CD8-positive, alpha-beta memory T cell (primary cell): Measurements from ENCODE around the gene PAOX. TPM values are rescaled to one million over a fixed set of nuclear protein-coding genes. Genes with fewer than 3 reads are reported as not detected.
"Not testable (repeated sequence)": the region's sequence is repeated elsewhere in the genome, so short reads cannot be mapped to it uniquely, and the experiment has no call there.

Source experiments
- CTCF ChIA-PET: fragments of 350-600 bp; sonication (Branson Sonifier 250); formaldehyde crosslinking; loops from one replicate; lab custom pipeline; 2021; ENCODE audit warnings: antibody characterized with exemption; lab: Charles Lee
- POLR2A ChIA-PET: fragments of 350-600 bp; sonication (Branson Sonifier 250); formaldehyde crosslinking; loops from one replicate; lab custom pipeline; 2021; ENCODE audit warnings: antibody characterized with exemption; lab: Charles Lee
- DNase-seq, 5 donors: peaks; one replicate each; pipeline versions ENCODE4 v3.0.0 to v3.0.0-alpha.2; 2020 to 2022; ENCODE audit warnings: mixed read lengths in 1 of 5
- H3K27ac ChIP-seq: one replicate; pipeline ENCODE4 v1.7.0; 2013; ENCODE audit warnings: low read depth, mild to moderate bottlenecking, low read length, moderate library complexity
- H3K27me3 ChIP-seq: 2 replicates; pipeline ENCODE4 v1.7.0; 2013; ENCODE audit warnings: low read length, mild to moderate bottlenecking; ENCODE audit not compliant: insufficient read depth, poor library complexity, severe bottlenecking
- H3K36me3 ChIP-seq: 2 replicates; pipeline ENCODE4 v1.7.0; 2013; ENCODE audit warnings: mild to moderate bottlenecking, low read length, moderate library complexity; ENCODE audit not compliant: insufficient read depth
- H3K4me1 ChIP-seq: 2 replicates; pipeline ENCODE4 v1.7.0; 2013; ENCODE audit warnings: mild to moderate bottlenecking, low read length, moderate library complexity; ENCODE audit not compliant: insufficient read depth
- H3K4me3 ChIP-seq: 2 replicates; pipeline ENCODE4 v1.7.0; 2013; ENCODE audit warnings: mild to moderate bottlenecking, low read length
- H3K9me3 ChIP-seq: 2 replicates; pipeline ENCODE4 v1.7.0; 2013; ENCODE audit warnings: mild to moderate bottlenecking, low read length
- H3K27ac Mint-ChIP-seq, 8 donors: one replicate each; pipeline ENCODE4 v1.8.0; 2020 to 2021; ENCODE audit warnings: mixed read lengths in 8 of 8, mild to moderate bottlenecking in 6 of 8, inconsistent platforms in 3 of 8, moderate library complexity in 3 of 8
- H3K27me3 Mint-ChIP-seq, 2 donors: one replicate each; pipeline ENCODE4 v1.8.0; 2020 to 2021; ENCODE audit warnings: mixed read lengths in 2 of 2, mild to moderate bottlenecking in 1 of 2, moderate library complexity in 1 of 2
- H3K36me3 Mint-ChIP-seq, 3 donors: one replicate each; pipeline ENCODE4 v1.8.0; 2020 to 2021; ENCODE audit warnings: mixed read lengths in 3 of 3, inconsistent platforms in 1 of 3, mild to moderate bottlenecking in 1 of 3
- H3K4me1 Mint-ChIP-seq, 3 donors: one replicate each; pipeline ENCODE4 v1.8.0; 2020 to 2021; ENCODE audit warnings: mixed read lengths in 3 of 3, inconsistent platforms in 1 of 3, mild to moderate bottlenecking in 1 of 3
- H3K4me3 Mint-ChIP-seq, 7 donors: one replicate each; pipeline ENCODE4 v1.8.0; 2020 to 2021; ENCODE audit warnings: mixed read lengths in 7 of 7, mild to moderate bottlenecking in 6 of 7, moderate library complexity in 4 of 7, inconsistent platforms in 2 of 7
- H3K9me3 Mint-ChIP-seq, 5 donors: one replicate each; pipeline ENCODE4 v1.8.0; 2020 to 2022; ENCODE audit warnings: mixed read lengths in 5 of 5, mild to moderate bottlenecking in 3 of 5, moderate library complexity in 2 of 5, inconsistent platforms in 1 of 5
- polyA plus RNA-seq: library from polyadenylated mRNA; unstranded; fragments of 300-500 nt; fragmentation: Illumina TruSeq; gene quantifications from one replicate; pipeline ENCODE4 v1.2.3, GENCODE V29; 2021
- total RNA-seq, 2 experiments: library from RNA; stranded (reverse); gene quantifications; one replicate each; pipeline ENCODE4 v1.2.3, GENCODE V29; 2021

PAOX gene
- total and polyA plus RNA-seq, 3 experiments from 2014 or later, result 6.4 to 16.8 (median 6.7) TPM

DNA sequence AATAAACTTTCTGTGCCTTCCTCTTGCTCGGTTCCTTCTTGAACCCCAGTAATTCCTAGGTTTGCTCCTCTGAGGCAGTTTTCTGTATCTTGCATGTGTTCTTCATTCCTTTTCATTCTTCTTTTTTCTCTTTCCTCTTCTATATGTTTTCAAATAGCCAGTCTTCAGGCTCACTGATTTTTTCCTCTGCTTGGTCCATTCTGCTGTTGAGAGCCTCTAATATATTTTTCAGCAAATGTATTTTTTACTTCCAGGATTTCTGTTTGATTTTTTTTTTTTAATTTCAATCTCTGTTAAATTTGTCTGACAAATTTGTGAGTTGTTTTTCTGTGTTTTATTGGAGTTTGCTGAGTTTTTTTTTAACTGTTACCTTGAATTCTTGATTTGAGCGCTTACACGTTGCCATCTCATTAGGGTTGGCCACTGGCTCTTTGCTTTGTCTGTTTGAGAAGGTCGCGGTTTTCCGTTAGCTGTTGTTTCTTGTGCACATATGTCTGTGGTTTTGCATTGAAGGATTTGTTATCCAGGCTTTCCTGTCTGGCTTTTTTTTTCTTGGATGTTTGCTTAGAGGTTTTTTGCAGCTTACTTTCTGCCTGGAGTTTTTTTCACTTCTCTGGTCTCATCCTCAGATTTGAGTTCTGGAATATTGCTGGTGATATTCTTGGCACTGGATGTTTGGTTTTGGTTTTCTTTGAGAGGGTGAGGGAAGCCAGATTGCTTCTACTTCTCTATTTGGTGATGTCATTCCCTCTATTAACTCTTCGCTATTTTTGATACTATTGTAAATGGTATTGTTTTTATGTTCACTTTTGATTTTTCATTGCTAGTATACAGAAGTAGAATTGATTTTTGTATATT lies 32.7 kb downstream of the PAOX start:
- peak overlapping the region in 1 of 7 donors; percentile 37 for H3K4me3 Mint-ChIP-seq
- peaks cover 17 to 27% (median 22%) of the 10 kb centered on the region in 5 donors for H3K9me3 Mint-ChIP-seq
- Histone ChIP-seq H3K27me3 (no peaks in the 10 kb centered on the region), H3K27ac (no peak overlapping the region), H3K9me3 (no peaks in the 10 kb centered on the region), H3K4me1 (no peaks in the 10 kb centered on the region), H3K4me3 (no peak overlapping the region), H3K36me3 (peaks cover 31% of the 10 kb centered on the region)
- peaks cover 28 to 34% (median 34%) of the 10 kb centered on the region in 3 donors for H3K4me1 Mint-ChIP-seq
- CTCF ChIA-PET, result interaction anchor here (1.0 kb wide), 1 partner anchor 26 kb away, joined by 3 read pairs; no protein-coding TSS in a partner anchor
- no peak for DNase-seq
- H3K36me3 Mint-ChIP-seq, result peaks cover 57 to 75% (median 62%) of the 10 kb centered on the region in 3 donors
- POLR2A ChIA-PET, result no interaction called here
- peak overlapping the region in 1 of 8 donors; percentile 26 for H3K27ac Mint-ChIP-seq
- no peaks in the 10 kb centered on the region for H3K27me3 Mint-ChIP-seq

DNA sequence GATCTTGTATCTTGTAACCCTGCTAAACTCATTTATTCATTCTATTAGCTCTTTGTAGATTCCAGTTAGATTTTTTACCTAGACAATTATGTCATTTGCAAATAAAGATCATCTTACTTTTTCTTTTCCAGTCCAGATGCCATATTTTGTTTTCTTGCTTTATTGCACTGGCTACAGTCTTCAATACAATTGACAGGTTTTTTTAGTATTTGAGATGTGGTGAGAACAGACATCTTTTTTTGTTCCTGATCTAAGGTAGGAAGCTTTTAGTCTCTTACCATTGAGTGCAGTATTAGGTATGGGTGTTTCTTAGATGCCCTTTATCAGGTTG lies 33.3 kb downstream of the PAOX start:
- H3K36me3 ChIP-seq, result peaks cover 31% of the 10 kb centered on the region
- ChIA-PET POLR2A (no interaction called here), CTCF (interaction anchor here (1.0 kb wide), 1 partner anchor 25 kb away, joined by 3 read pairs; no protein-coding TSS in a partner anchor)
- no peak overlapping the region for H3K4me3 Mint-ChIP-seq
- H3K27ac ChIP-seq, result no peak overlapping the region
- peaks cover 54 to 69% (median 58%) of the 10 kb centered on the region in 3 donors for H3K36me3 Mint-ChIP-seq
- peaks cover 22 to 34% (median 29%) of the 10 kb centered on the region in 3 donors for H3K4me1 Mint-ChIP-seq
- H3K27me3 Mint-ChIP-seq, result no peaks in the 10 kb centered on the region
- H3K27me3 ChIP-seq, result no peaks in the 10 kb centered on the region
- no peak overlapping the region for H3K4me3 ChIP-seq
- no peaks in the 10 kb centered on the region for H3K9me3 ChIP-seq
- peaks cover 17 to 27% (median 22%) of the 10 kb centered on the region in 5 donors for H3K9me3 Mint-ChIP-seq
- H3K4me1 ChIP-seq, result no peaks in the 10 kb centered on the region
- H3K27ac Mint-ChIP-seq, result no peak overlapping the region
- no peak for DNase-seq

DNA sequence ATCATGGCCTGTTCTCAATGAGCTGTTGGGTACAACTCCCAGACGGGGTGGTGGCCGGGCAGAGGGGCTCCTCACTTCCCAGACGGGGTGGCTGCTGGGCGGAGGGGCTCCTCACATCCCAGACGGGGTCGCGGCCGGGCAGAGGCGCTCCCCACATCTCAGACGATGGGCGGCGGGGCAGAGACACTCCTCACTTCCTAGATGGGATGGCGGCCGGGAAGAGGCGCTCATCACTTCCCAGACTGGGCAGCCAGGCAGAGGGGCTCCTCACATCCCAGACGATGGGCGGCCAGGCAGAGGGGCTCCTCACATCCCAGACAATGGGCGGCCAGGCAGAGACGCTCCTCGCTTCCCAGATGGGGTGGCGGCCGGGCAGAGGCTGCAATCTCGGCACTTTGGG lies 35.3 kb downstream of the PAOX start:
- H3K9me3 ChIP-seq, H3K27ac Mint-ChIP-seq, CTCF ChIA-PET, POLR2A ChIA-PET, H3K27me3 ChIP-seq, H3K4me3 ChIP-seq, H3K4me3 Mint-ChIP-seq, H3K27me3 Mint-ChIP-seq, H3K4me1 ChIP-seq, H3K27ac ChIP-seq: not testable (repeated sequence)
- Mint-ChIP-seq H3K9me3 (peaks cover 17 to 27% (median 22%) of the 10 kb centered on the region in 5 donors), H3K4me1 (peaks cover 6 to 16% (median 14%) of the 10 kb centered on the region in 3 donors), H3K36me3 (peaks cover 44 to 64% (median 49%) of the 10 kb centered on the region in 3 donors)
- H3K36me3 ChIP-seq, result peaks cover 31% of the 10 kb centered on the region
- DNase-seq, result peak in 1 of 5 donors; percentile 38

DNA sequence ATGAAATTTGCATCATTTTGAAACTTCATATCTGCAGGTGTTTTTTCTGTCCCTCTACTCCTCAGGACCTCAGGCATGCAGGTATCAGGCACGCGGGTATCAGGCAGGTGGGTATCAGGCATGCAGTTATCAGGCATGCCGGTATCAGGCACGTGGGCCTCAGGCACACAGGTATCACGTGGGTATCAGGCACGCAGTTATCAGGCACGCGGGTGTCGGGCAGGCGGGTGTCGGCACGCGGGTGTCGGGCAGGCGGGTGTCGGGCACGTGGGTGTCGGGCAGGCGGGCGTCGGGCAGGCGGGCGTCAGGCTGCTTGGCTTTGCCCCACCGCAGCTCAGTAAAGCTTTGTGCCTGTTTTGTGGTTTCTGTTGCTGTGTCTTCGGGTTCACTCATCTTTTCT lies 36.7 kb downstream of the PAOX start:
- Histone ChIP-seq H3K4me3 (no peak overlapping the region), H3K36me3 (peaks cover 22% of the 10 kb centered on the region), H3K27ac (no peak overlapping the region), H3K27me3 (no peaks in the 10 kb centered on the region), H3K4me1 (no peaks in the 10 kb centered on the region), H3K9me3 (no peaks in the 10 kb centered on the region)
- Mint-ChIP-seq H3K4me3 (no peak overlapping the region), H3K4me1 (peaks cover 4 to 9% (median 6%) of the 10 kb centered on the region in 3 donors), H3K27me3 (no peaks in the 10 kb centered on the region), H3K27ac (no peak overlapping the region), H3K36me3 (peaks cover 35 to 60% (median 37%) of the 10 kb centered on the region in 3 donors), H3K9me3 (peaks cover 17 to 23% (median 22%) of the 10 kb centered on the region in 5 donors)
- CTCF ChIA-PET, result no interaction called here
- DNase-seq, result peak in 1 of 5 donors; percentile 35
- POLR2A ChIA-PET, result no interaction called here

DNA sequence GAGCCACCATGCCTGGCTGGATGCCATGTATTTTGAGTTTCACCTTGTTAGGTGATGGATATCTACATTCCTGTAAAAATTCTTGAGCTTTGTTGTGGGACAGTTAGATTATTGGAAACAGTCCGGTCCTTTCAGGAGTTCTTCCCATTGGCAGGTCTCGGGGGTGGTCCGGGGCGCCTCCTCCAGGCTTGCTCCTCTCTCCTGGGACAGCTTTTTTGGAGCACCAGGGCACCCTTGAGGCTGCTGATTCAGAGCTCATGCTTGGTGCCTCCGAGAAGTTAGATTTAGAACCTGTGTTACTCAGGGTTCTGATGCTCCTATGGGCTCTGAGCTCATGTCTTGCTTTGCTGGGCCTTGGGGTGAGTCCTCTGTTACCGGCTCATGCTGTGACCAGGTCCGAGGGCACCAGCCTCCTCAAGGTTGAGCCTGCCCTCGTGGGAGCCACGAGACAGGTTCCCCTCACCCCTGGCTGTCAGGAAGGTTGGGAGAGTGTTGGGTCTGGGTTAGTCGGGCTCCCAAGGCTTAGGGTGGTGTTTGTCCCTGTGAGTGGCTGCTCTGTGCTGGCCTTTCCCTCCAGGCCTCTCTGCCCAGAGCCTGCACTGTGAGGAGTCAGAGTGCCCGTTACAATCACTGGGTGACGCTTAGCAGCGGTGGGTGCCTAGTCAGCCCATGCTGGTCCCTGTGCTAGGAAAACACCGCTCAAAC lies 39.4 kb downstream of the PAOX start:
- Histone ChIP-seq H3K27ac (no peak overlapping the region), H3K27me3 (no peaks in the 10 kb centered on the region), H3K36me3 (no peaks in the 10 kb centered on the region), H3K9me3 (no peaks in the 10 kb centered on the region), H3K4me1 (no peaks in the 10 kb centered on the region), H3K4me3 (no peak overlapping the region)
- Mint-ChIP-seq H3K27me3 (no peaks in the 10 kb centered on the region), H3K9me3 (peaks cover 0 to 2% (median 0%) of the 10 kb centered on the region in 5 donors), H3K4me3 (no peak overlapping the region), H3K4me1 (peaks cover 2 to 10% (median 6%) of the 10 kb centered on the region in 3 donors), H3K36me3 (peaks cover 12 to 38% (median 14%) of the 10 kb centered on the region in 3 donors), H3K27ac (no peak overlapping the region)
- ChIA-PET POLR2A (no interaction called here), CTCF (no interaction called here)
- no peak for DNase-seq

DNA sequence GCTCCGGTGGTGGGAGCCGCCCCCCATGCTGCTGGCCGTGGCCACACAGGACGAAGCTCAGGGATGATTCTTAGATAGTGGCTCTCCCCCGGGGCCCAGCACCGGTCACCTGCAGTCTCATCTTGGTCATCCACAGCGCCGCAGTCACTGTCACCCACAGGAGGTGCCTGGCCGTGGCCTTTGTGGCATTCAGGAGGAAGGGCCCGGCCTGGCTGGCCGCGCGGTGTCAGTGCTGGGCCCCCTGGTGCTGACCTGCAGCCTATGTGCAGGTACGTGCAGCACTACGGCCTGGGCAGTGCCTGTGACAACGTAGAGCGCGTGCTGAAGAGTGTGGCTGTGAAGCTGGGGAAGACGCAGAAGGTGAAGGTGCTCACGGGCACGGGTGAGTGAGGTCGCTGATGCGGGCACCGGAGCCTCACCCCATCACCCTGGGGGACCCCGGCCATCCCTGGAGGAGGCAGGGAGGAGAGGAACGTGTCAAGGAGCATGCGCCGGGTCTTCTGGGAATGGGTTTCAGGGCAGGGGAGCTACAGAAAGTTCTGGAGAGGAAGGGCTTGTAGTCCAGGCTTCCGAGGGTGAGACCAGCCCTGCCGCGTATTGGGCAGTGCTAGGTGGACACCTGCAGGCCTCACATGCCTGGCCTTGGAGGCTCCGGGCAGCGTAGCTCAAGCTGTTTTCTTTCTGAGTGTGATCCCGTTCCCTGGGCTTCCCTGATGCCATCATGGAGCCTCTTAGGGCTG lies 40.3 kb downstream of the PAOX start:
- H3K4me1 ChIP-seq, result no peaks in the 10 kb centered on the region
- ChIA-PET CTCF (no interaction called here), POLR2A (no interaction called here)
- no peaks in the 10 kb centered on the region for H3K9me3 ChIP-seq
- Mint-ChIP-seq H3K27ac (peak overlapping the region in 1 of 8 donors; percentile 37), H3K4me3 (no peak overlapping the region), H3K36me3 (peaks cover 9 to 36% (median 12%) of the 10 kb centered on the region in 3 donors), H3K27me3 (no peaks in the 10 kb centered on the region), H3K4me1 (peaks cover 4 to 12% (median 6%) of the 10 kb centered on the region in 3 donors), H3K9me3 (peaks cover 0 to 1% (median 0%) of the 10 kb centered on the region in 5 donors)
- no peak overlapping the region for H3K27ac ChIP-seq
- H3K4me3 ChIP-seq, result no peak overlapping the region
- H3K27me3 ChIP-seq, result no peaks in the 10 kb centered on the region
- peak in 1 of 5 donors; percentile 37 for DNase-seq
- H3K36me3 ChIP-seq, result no peaks in the 10 kb centered on the region

DNA sequence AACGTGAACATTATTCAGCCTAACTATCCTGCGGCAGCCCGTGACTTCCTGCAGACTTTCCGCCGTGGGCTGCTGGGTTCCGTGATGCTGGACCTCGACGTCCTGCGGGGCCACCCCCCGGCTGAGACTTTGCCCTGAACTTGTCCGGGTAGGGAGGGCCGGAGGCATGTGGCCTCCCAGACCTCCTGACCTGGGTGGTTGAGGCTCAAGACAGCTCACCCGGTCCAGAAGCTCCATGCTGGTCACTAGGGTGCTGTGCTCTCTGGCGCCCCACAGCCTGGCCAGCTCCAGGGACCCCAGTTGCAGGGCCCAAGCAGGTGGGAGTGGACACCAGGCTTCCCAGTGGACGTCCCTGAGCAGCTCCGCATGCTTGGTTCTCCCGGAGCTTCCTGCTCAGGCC lies 41.0 kb downstream of the PAOX start:
- Histone ChIP-seq H3K36me3 (no peaks in the 10 kb centered on the region), H3K9me3 (no peaks in the 10 kb centered on the region), H3K27ac (no peak overlapping the region), H3K27me3 (no peaks in the 10 kb centered on the region), H3K4me1 (no peaks in the 10 kb centered on the region), H3K4me3 (no peak overlapping the region)
- DNase-seq, result peak in 1 of 5 donors; percentile 29
- peaks cover 9 to 33% (median 12%) of the 10 kb centered on the region in 3 donors for H3K36me3 Mint-ChIP-seq
- CTCF ChIA-PET, result no interaction called here
- no peak overlapping the region for H3K4me3 Mint-ChIP-seq
- no peak overlapping the region for H3K27ac Mint-ChIP-seq
- H3K27me3 Mint-ChIP-seq, result no peaks in the 10 kb centered on the region
- POLR2A ChIA-PET, result no interaction called here
- peaks cover 4 to 12% (median 6%) of the 10 kb centered on the region in 3 donors for H3K4me1 Mint-ChIP-seq
- peaks cover 0 to 1% (median 0%) of the 10 kb centered on the region in 5 donors for H3K9me3 Mint-ChIP-seq
